B cell (primary cell): Measurements from ENCODE around the gene CCL17. TPM values are rescaled to one million over a fixed set of nuclear protein-coding genes. Genes with fewer than 3 reads are reported as not detected.

ENCODE experiments used
- ATAC-seq: fragments of 200-7000 bp; cut with Tn5 transposase; one replicate; pipeline ENCODE4 v1.10.0; 2021; ENCODE audit warnings: low read depth, mild to moderate bottlenecking, moderate number of reproducible peaks, moderate library complexity
- CTCF ChIA-PET: fragments of 350-600 bp; sonication (Branson Sonifier 250); formaldehyde crosslinking; loops from one replicate; lab custom pipeline; 2021; ENCODE audit warnings: antibody characterized with exemption, inconsistent platforms; lab: Charles Lee
- POLR2A ChIA-PET: fragments of 350-600 bp; sonication (Branson Sonifier 250); formaldehyde crosslinking; loops from one replicate; lab custom pipeline; 2021; ENCODE audit warnings: antibody characterized with exemption; lab: Charles Lee
- DNase-seq: peaks from one replicate; pipeline ENCODE4 v3.0.0; 2013
- H2AFZ ChIP-seq: 2 replicates; pipeline ENCODE4 v1.6.1; 2012; ENCODE audit warnings: mild to moderate bottlenecking, low read depth, low read length; ENCODE audit not compliant: insufficient read depth, poor library complexity, severe bottlenecking
- H3K27ac ChIP-seq, 2 donors: 1 replicate in 1 of 2; 2 replicates in 1 of 2; pipeline ENCODE4 v1.5.1; 2012 to 2013; ENCODE audit warnings: low read length in 2 of 2, mild to moderate bottlenecking in 2 of 2, moderate library complexity in 1 of 2
- H3K27me3 ChIP-seq, 4 experiments: fragments of 200-600 bp in 1 of 4; sonication (generic) in 1 of 4; replicated peaks in 1 of 4; 1 replicate in 2 of 4; 2 replicates in 2 of 4; pipeline versions ENCODE4 v1.6.1 to v1.7.0; 2013 to 2016; ENCODE audit warnings: low read length in 3 of 4, mild to moderate bottlenecking in 2 of 4, mixed read lengths in 1 of 4, moderate library complexity in 1 of 4; ENCODE audit not compliant: insufficient read depth in 4 of 4, control insufficient read depth in 3 of 4; ENCODE audit errors: control extremely low read depth in 1 of 4
- H3K36me3 ChIP-seq, 2 experiments: replicated peaks in 1 of 2; 1 replicate in 1 of 2; 2 replicates in 1 of 2; pipeline versions ENCODE4 v1.6.1 to v1.7.1; 2013; ENCODE audit warnings: low read length in 1 of 2; ENCODE audit not compliant: insufficient read depth in 2 of 2, control insufficient read depth in 1 of 2; ENCODE audit errors: control extremely low read depth in 1 of 2, extremely low read depth in 1 of 2
- H3K4me1 ChIP-seq, 2 donors: fragments of 200-600 bp in 1 of 2; sonication (generic) in 1 of 2; 1 replicate in 1 of 2; 2 replicates in 1 of 2; pipeline versions ENCODE4 v1.5.1 to v1.6.1; 2013 to 2017; ENCODE audit warnings: low read length in 2 of 2; ENCODE audit not compliant: control insufficient read depth in 2 of 2, insufficient read depth in 2 of 2
- H3K4me2 ChIP-seq: replicated peaks from 2 replicates; pipeline ENCODE3; 2012; ENCODE audit warnings: mild to moderate bottlenecking, low read depth, low read length; ENCODE audit not compliant: poor library complexity, severe bottlenecking
- H3K4me3 ChIP-seq, 5 experiments: fragments of 200-600 bp in 1 of 5; sonication (generic) in 1 of 5; 1 replicate in 3 of 5; 2 replicates in 2 of 5; pipeline versions ENCODE4 v1.5.1 to v1.7.0; 2011 to 2016; ENCODE audit warnings: low read length in 4 of 5, mild to moderate bottlenecking in 4 of 5, low read depth in 2 of 5, control low read depth in 1 of 5, moderate library complexity in 1 of 5; ENCODE audit not compliant: insufficient read depth in 1 of 5; ENCODE audit errors: control extremely low read depth in 1 of 5, extremely low read depth in 1 of 5
- H3K79me2 ChIP-seq: fragments of 200-600 bp; sonication (generic); one replicate; pipeline ENCODE4 v1.6.0; 2016; ENCODE audit warnings: low read length; ENCODE audit not compliant: control insufficient read depth, insufficient read depth
- H3K9ac ChIP-seq: fragments of 200-600 bp; sonication (generic); 2 replicates; pipeline ENCODE4 v1.6.1; 2017; ENCODE audit warnings: mild to moderate bottlenecking, low read length, moderate library complexity
- H3K9me3 ChIP-seq, 3 donors: one replicate each; pipeline versions ENCODE4 v1.6.1 to v1.7.1; 2013; ENCODE audit warnings: low read length in 2 of 3; ENCODE audit not compliant: control insufficient read depth in 2 of 3, insufficient read depth in 1 of 3; ENCODE audit errors: control extremely low read depth in 1 of 3
- H4K20me1 ChIP-seq: 2 replicates; pipeline ENCODE4 v1.6.0; 2012; ENCODE audit warnings: mild to moderate bottlenecking, low read length; ENCODE audit not compliant: insufficient read depth, control insufficient read depth, poor library complexity, severe bottlenecking
- H3K27ac Mint-ChIP-seq: one replicate; pipeline ENCODE4 v1.8.0; 2021; ENCODE audit warnings: mixed read lengths
- H3K27me3 Mint-ChIP-seq: one replicate; pipeline ENCODE4 v1.8.0; 2021; ENCODE audit warnings: mixed read lengths
- H3K4me1 Mint-ChIP-seq: one replicate; pipeline ENCODE4 v1.8.0; 2021; ENCODE audit warnings: mixed read lengths
- H3K4me3 Mint-ChIP-seq: one replicate; pipeline ENCODE4 v1.8.0; 2021; ENCODE audit warnings: mixed read lengths
- H3K9me3 Mint-ChIP-seq: one replicate; pipeline ENCODE4 v1.8.0; 2022; ENCODE audit warnings: mixed read lengths; ENCODE audit not compliant: insufficient read depth
- CTCF ChIP-seq: fragments of 200-600 bp; IDR thresholded peaks from one replicate; pipeline ENCODE4 v1.8.0; 2022; ENCODE audit warnings: antibody characterized with exemption, mild to moderate bottlenecking
- EZH2 ChIP-seq: IDR thresholded peaks from 2 replicates; pipeline ENCODE4 v1.6.1; 2012; ENCODE audit warnings: borderline replicate concordance, low read depth, mild to moderate bottlenecking, moderate library complexity, low read length; ENCODE audit not compliant: insufficient read depth, poor library complexity, severe bottlenecking
- WGBS: methylation state at CpG from one replicate; pipeline ENCODE4 v1.1.5; 2013; ENCODE audit warnings: missing lambda C conversion rate; ENCODE audit not compliant: insufficient coverage; 5-methylcytosine and 5-hydroxymethylcytosine counted together
- intact Hi-C: fragments of 100-400 bp; cut with micrococcal nuclease; formaldehyde crosslinking; loops from one replicate; pipeline ENCODE4 v1.10.0; 2022
- polyA plus RNA-seq: library from polyadenylated mRNA; depleted of rRNA; stranded (reverse); fragments of >200 nt; gene quantifications from 2 replicates; pipeline ENCODE4 v1.2.3, GENCODE V29; 2012
- total RNA-seq, 2 donors: library from RNA; stranded (reverse); fragments of 120-200 nt in 1 of 2; gene quantifications; 1 replicate in 1 of 2; 2 replicates in 1 of 2; pipeline versions ENCODE4 v1.2.3 to v1.2.4, GENCODE V29; 2013 to 2022

Gene CCL17
- total and polyA plus RNA-seq, 2 donors (not counting 1 experiment from before 2014, with no cell fraction given) = not detected

DNA sequence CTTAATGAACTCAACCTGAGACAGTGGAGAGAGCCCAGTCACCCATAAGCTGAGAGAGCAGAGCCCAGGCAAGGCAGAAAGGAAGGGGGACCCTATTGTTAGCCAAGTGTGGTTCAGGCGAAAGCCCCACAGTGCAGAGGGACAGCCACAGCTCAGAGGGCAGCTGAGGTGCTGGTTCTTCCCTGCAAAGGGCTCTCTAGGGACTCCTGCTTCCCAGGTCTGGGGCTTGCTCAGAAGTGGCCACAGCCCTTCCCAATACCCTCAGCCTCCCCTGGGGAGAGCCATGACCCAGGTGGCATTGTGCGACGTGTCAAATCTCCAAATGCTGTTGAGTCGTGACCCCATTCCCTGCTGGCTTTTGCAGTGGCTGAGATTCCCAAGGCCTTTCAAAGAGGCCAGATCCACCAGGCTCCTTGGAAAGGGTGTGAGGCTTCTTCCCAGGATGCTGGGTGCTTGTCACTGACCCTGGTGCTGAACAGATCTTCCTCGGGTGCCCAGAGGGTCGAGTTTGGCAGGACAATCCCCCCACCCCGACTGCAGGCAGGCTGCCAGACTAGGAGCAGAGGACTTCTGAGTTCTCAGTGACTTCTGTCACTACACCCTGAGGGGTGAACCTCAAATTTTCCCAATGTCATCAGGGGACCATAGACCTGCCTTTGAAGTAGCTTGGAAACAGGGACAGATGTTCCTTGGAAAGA is 2.5 kb upstream of the CCL17 start:
- H3K4me3 Mint-ChIP-seq = no peak overlapping the region
- H3K27me3 Mint-ChIP-seq = no peaks in the 10 kb centered on the region
- no peaks in the 10 kb centered on the region for H3K9me3 Mint-ChIP-seq
- POLR2A ChIA-PET = interaction anchor here (0.6 kb wide), 1 partner anchor 914 kb away, joined by 5 read pairs; no protein-coding TSS in a partner anchor
- Histone ChIP-seq H2AFZ (no peak overlapping the region), H3K4me2 (no peak overlapping the region), H4K20me1 (no peaks in the 10 kb centered on the region), H3K79me2 (no peaks in the 10 kb centered on the region), H3K4me3 (no peak overlapping the region), H3K27ac (no peak overlapping the region), H3K4me1 (peaks cover 19 to 21% of the 10 kb centered on the region in 2 donors), H3K36me3 (no peaks in the 10 kb centered on the region), H3K9me3 (no peaks in the 10 kb centered on the region), H3K27me3 (no peaks in the 10 kb centered on the region), H3K9ac (no peak overlapping the region)
- H3K4me1 Mint-ChIP-seq = peaks cover 30% of the 10 kb centered on the region
- TF ChIP-seq EZH2 (no peak), CTCF (no peak)
- no peak for ATAC-seq
- intact Hi-C loops = no loop called here
- no peak overlapping the region for H3K27ac Mint-ChIP-seq
- no peak for DNase-seq
- WGBS = 76% methylated on average over 7 of the region's 7 CpGs
- CTCF ChIA-PET = interaction anchor here (6.9 kb wide), 1 partner anchor 16 kb away, joined by 31 read pairs; no protein-coding TSS in a partner anchor

GRCh38 chr16:57405097-57405496 is 530 bp downstream of the CCL17 start:
- Histone ChIP-seq H4K20me1 (no peaks in the 10 kb centered on the region), H3K36me3 (no peaks in the 10 kb centered on the region), H3K79me2 (no peaks in the 10 kb centered on the region), H3K4me2 (no peak overlapping the region), H3K9ac (no peak overlapping the region), H3K9me3 (peaks cover 0 to 6% (median 0%) of the 10 kb centered on the region in 3 donors), H2AFZ (no peak overlapping the region), H3K27me3 (no peaks in the 10 kb centered on the region), H3K27ac (no peak overlapping the region), H3K4me3 (no peak overlapping the region), H3K4me1 (peaks cover 14 to 18% of the 10 kb centered on the region in 2 donors)
- CTCF ChIA-PET = interaction anchor here (1.1 to 3.4 kb wide), 3 partner anchors 12 to 14 kb away, joined by 5 to 11 read pairs (median 8); no protein-coding TSS in a partner anchor
- no peak for ATAC-seq
- Mint-ChIP-seq H3K4me3 (no peak overlapping the region), H3K27me3 (no peaks in the 10 kb centered on the region), H3K9me3 (no peaks in the 10 kb centered on the region), H3K27ac (no peak overlapping the region), H3K4me1 (peaks cover 29% of the 10 kb centered on the region)
- intact Hi-C loops = no loop called here
- POLR2A ChIA-PET = no interaction called here
- TF ChIP-seq EZH2 (no peak), CTCF (no peak)
- WGBS = 90% methylated on average over 3 of the region's 3 CpGs
- no peak for DNase-seq
